Caco-2 (cell line): ENCODE results near the gene ZMYND8. TPM values are rescaled to one million over a fixed set of nuclear protein-coding genes. Genes with fewer than 3 reads are reported as not detected.

Source experiments
- BruUV-seq: library from RNA; stranded (reverse); fragments of 400-500 nt; replicated peaks from 2 replicates; lab custom pipeline; 2021; lab: Mats Ljungman, UMichigan
- CTCF ChIA-PET: fragments of 300-600 bp; sonication (Branson Sonifier 250); formaldehyde crosslinking; loops from one replicate; lab custom pipeline; 2022; ENCODE audit warnings: antibody characterized with exemption; lab: Charles Lee
- POLR2A ChIA-PET: fragments of 300-600 bp; sonication (Branson Sonifier 250); formaldehyde crosslinking; loops from one replicate; lab custom pipeline; 2022; ENCODE audit warnings: antibody characterized with exemption; lab: Charles Lee
- DNase-seq, 2 experiments: peaks; one replicate each; pipeline versions ENCODE4 v3.0.0 to v3.0.0-alpha.2; 2020 to 2022
- H3K27me3 ChIP-seq: replicated peaks from 2 replicates; pipeline ENCODE4 v1.6.0; 2011; ENCODE audit warnings: low read length; ENCODE audit not compliant: control insufficient read depth, insufficient read depth
- H3K36me3 ChIP-seq: 2 replicates; pipeline ENCODE4 v1.5.1; 2011; ENCODE audit warnings: low read length; ENCODE audit not compliant: control insufficient read depth, insufficient read depth
- H3K4me1 ChIP-seq: fragments of 250-450 bp; sonication (Bioruptor Pico); 2 replicates; pipeline ENCODE4 v1.5.1; 2020; ENCODE audit warnings: mild to moderate bottlenecking
- H3K4me3 ChIP-seq: 2 replicates; pipeline ENCODE4 v1.5.1; 2011; ENCODE audit warnings: low read depth, mild to moderate bottlenecking, control low read depth, low read length
- H3K9me3 ChIP-seq: fragments of 250-450 bp; sonication (Bioruptor Pico); 2 replicates; pipeline ENCODE4 v1.5.1; 2020; ENCODE audit warnings: mild to moderate bottlenecking, moderate library complexity
- H3K27ac Mint-ChIP-seq: one replicate; pipeline ENCODE4 v1.8.0; 2022; ENCODE audit warnings: mixed read lengths; ENCODE audit not compliant: unreplicated experiment
- H3K27me3 Mint-ChIP-seq: one replicate; pipeline ENCODE4 v1.8.0; 2022; ENCODE audit warnings: mixed read lengths; ENCODE audit not compliant: insufficient read depth, unreplicated experiment
- H3K36me3 Mint-ChIP-seq: one replicate; pipeline ENCODE4 v1.8.0; 2022; ENCODE audit warnings: mild to moderate bottlenecking, mixed read lengths; ENCODE audit not compliant: insufficient read depth, unreplicated experiment
- H3K4me1 Mint-ChIP-seq: one replicate; pipeline ENCODE4 v1.8.0; 2022; ENCODE audit warnings: low read depth, mixed read lengths; ENCODE audit not compliant: unreplicated experiment
- H3K4me3 Mint-ChIP-seq: one replicate; pipeline ENCODE4 v1.8.0; 2022; ENCODE audit warnings: mild to moderate bottlenecking, moderate library complexity, mixed read lengths; ENCODE audit not compliant: unreplicated experiment
- H3K9me3 Mint-ChIP-seq: one replicate; pipeline ENCODE4 v1.8.0; 2022; ENCODE audit warnings: mixed read lengths; ENCODE audit not compliant: unreplicated experiment
- CTCF ChIP-seq, 2 experiments: fragments of 200-600 bp in 1 of 2; IDR thresholded peaks; 1 replicate in 1 of 2; 2 replicates in 1 of 2; pipeline versions ENCODE4 v1.5.1 to v1.8.0; 2011 to 2022; ENCODE audit warnings: antibody characterized with exemption in 1 of 2, control low read depth in 1 of 2, inconsistent platforms in 1 of 2, low read depth in 1 of 2, low read length in 1 of 2, mild to moderate bottlenecking in 1 of 2, moderate library complexity in 1 of 2; ENCODE audit not compliant: insufficient read depth in 1 of 2, severe bottlenecking in 1 of 2, unreplicated experiment in 1 of 2
- intact Hi-C: fragments of 100-400 bp; cut with micrococcal nuclease; formaldehyde crosslinking; loops from one replicate; pipeline ENCODE4 v1.10.0; 2022; ENCODE audit not compliant: unreplicated experiment
- total RNA-seq: library from RNA; stranded (reverse); gene quantifications from 2 replicates; pipeline ENCODE4 v1.2.3, GENCODE V29; 2022

The ZMYND8 gene
- total RNA-seq, 1 experiment from 2014 or later = 194 TPM

- peaks cover 54% of the 10 kb centered on the region for H3K4me1 Mint-ChIP-seq
- DNase-seq = no peak
- peak overlapping the region; percentile 95 for H3K4me3 Mint-ChIP-seq
- H3K36me3 ChIP-seq = no peaks in the 10 kb centered on the region
- peak overlapping the region; percentile 100 for H3K27ac Mint-ChIP-seq
- no peaks in the 10 kb centered on the region for H3K27me3 ChIP-seq
- CTCF ChIA-PET = interaction anchor here (0.6 to 10.2 kb wide), 7 partner anchors 11 to 262 kb away, joined by 3 to 306 read pairs (median 3); no protein-coding TSS in a partner anchor
- H3K4me1 ChIP-seq = peaks cover 47% of the 10 kb centered on the region
- H3K27me3 Mint-ChIP-seq = no peaks in the 10 kb centered on the region
- POLR2A ChIA-PET = interaction anchor here (0.6 to 7.8 kb wide), 8 partner anchors 9 to 706 kb away, joined by 3 to 140 read pairs (median 6); partner anchors contain the start of gene NCOA3
- TF ChIP-seq CTCF (IDR thresholded peaks at IDR 0.05; ENCODE audit: insufficient read depth in 1 of 2, low read depth in 1 of 2, low read length in 1 of 2, severe bottlenecking in 1 of 2, unreplicated experiment in 1 of 2) = no peak
- H3K4me3 ChIP-seq = no peak overlapping the region
- H3K36me3 Mint-ChIP-seq = peaks cover 31% of the 10 kb centered on the region
- H3K9me3 Mint-ChIP-seq = no peaks in the 10 kb centered on the region
- intact Hi-C loops = no loop called here
- no TSS peak for BruUV-seq
- H3K9me3 ChIP-seq = no peaks in the 10 kb centered on the region
These were observed 4.8 kb upstream of the ZMYND8 start for GRCh38 chr20:47361057-47361915.

GRCh38 chr20:47360297-47361056 is 4.0 kb upstream of the ZMYND8 start:
- CTCF ChIA-PET = interaction anchor here (0.6 to 10.2 kb wide), 7 partner anchors 12 to 87 kb away, joined by 3 to 306 read pairs (median 4); no protein-coding TSS in a partner anchor
- no TSS peak for BruUV-seq
- peak; percentile 85 to 88 for DNase-seq
- Histone ChIP-seq H3K4me3 (no peak overlapping the region), H3K27me3 (no peaks in the 10 kb centered on the region), H3K4me1 (peaks cover 45% of the 10 kb centered on the region), H3K36me3 (no peaks in the 10 kb centered on the region), H3K9me3 (no peaks in the 10 kb centered on the region)
- Mint-ChIP-seq H3K4me1 (peaks cover 61% of the 10 kb centered on the region), H3K27me3 (no peaks in the 10 kb centered on the region), H3K9me3 (no peaks in the 10 kb centered on the region), H3K27ac (peak overlapping the region; percentile 100), H3K4me3 (peak overlapping the region; percentile 95), H3K36me3 (peaks cover 40% of the 10 kb centered on the region)
- intact Hi-C loops = no loop called here
- TF ChIP-seq CTCF (IDR thresholded peaks at IDR 0.05; ENCODE audit: insufficient read depth in 1 of 2, low read depth in 1 of 2, low read length in 1 of 2, severe bottlenecking in 1 of 2, unreplicated experiment in 1 of 2) = no peak
- POLR2A ChIA-PET = interaction anchor here (0.6 to 7.8 kb wide), 9 partner anchors 10 to 707 kb away, joined by 3 to 140 read pairs (median 4); partner anchors contain the start of gene NCOA3
